ENCODE measurements around the gene HDAC1.
"Not testable (repeated sequence)": the region's sequence is repeated elsewhere in the genome, so short reads cannot be mapped to it uniquely, and the experiment has no call there.

HDAC1 gene

GRCh38 chr1:32350785-32351398 is 59.0 kb downstream of the HDAC1 start:
- FAIRE-seq = no peak

- FAIRE-seq = no peak
Measured at GRCh38 chr1:32351399-32352238, 59.7 kb downstream of the HDAC1 start.

- FAIRE-seq = no peak
Measured at GRCh38 chr1:32352239-32352745, 60.4 kb downstream of the HDAC1 start.

GRCh38 chr1:32352831-32353383 is 61.0 kb downstream of the HDAC1 start:
- no peak for FAIRE-seq

GRCh38 chr1:32353431-32353830 is 61.5 kb downstream of the HDAC1 start:
- FAIRE-seq = no peak

GRCh38 chr1:32353886-32354570 is 62.1 kb downstream of the HDAC1 start:
- no peak for FAIRE-seq

- not testable (repeated sequence) for FAIRE-seq
Measured at GRCh38 chr1:32355778-32356177, 63.9 kb downstream of the HDAC1 start.

GRCh38 chr1:32356478-32356877 is 64.6 kb downstream of the HDAC1 start:
- FAIRE-seq = no peak

GRCh38 chr1:32357614-32358013 is 65.7 kb downstream of the HDAC1 start:
- no peak for FAIRE-seq

GRCh38 chr1:32358435-32358834 is 66.6 kb downstream of the HDAC1 start:
- no peak for FAIRE-seq

GRCh38 chr1:32361308-32361673 is 69.4 kb downstream of the HDAC1 start:
- no peak for FAIRE-seq

- FAIRE-seq = no peak
Measured at GRCh38 chr1:32361674-32362473, 70.0 kb downstream of the HDAC1 start.

GRCh38 chr1:32362474-32363313 is 70.8 kb downstream of the HDAC1 start, which contains the start of the genes FAM229A and TSSK3:
Gene FAM229A, minus strand, starts transcription at chr1:32362485. Its CDS starts 394 bp downstream, at chr1:32362091.
Gene TSSK3, plus strand, starts transcription at chr1:32362539. Its CDS starts 163 bp downstream, at chr1:32362702.
- FAIRE-seq = no peak

GRCh38 chr1:32363713-32364112 is 71.8 kb downstream of the HDAC1 start:
- FAIRE-seq = no peak

GRCh38 chr1:32364836-32365235 is 73.0 kb downstream of the HDAC1 start:
- no peak for FAIRE-seq

- no peak for FAIRE-seq
Measured at GRCh38 chr1:32365445-32365844, 73.6 kb downstream of the HDAC1 start.

GRCh38 chr1:32367912-32368635 is 76.2 kb downstream of the HDAC1 start:
- FAIRE-seq = no peak

GRCh38 chr1:32372149-32372756 is 80.4 kb downstream of the HDAC1 start:
- FAIRE-seq = no peak

- no peak for FAIRE-seq
Measured at GRCh38 chr1:32373996-32374592, 82.2 kb downstream of the HDAC1 start.

- FAIRE-seq = no peak
Measured at GRCh38 chr1:32376199-32376598, 84.3 kb downstream of the HDAC1 start.
